Measurements from ENCODE around the gene TCHH.

TCHH gene

DNA sequence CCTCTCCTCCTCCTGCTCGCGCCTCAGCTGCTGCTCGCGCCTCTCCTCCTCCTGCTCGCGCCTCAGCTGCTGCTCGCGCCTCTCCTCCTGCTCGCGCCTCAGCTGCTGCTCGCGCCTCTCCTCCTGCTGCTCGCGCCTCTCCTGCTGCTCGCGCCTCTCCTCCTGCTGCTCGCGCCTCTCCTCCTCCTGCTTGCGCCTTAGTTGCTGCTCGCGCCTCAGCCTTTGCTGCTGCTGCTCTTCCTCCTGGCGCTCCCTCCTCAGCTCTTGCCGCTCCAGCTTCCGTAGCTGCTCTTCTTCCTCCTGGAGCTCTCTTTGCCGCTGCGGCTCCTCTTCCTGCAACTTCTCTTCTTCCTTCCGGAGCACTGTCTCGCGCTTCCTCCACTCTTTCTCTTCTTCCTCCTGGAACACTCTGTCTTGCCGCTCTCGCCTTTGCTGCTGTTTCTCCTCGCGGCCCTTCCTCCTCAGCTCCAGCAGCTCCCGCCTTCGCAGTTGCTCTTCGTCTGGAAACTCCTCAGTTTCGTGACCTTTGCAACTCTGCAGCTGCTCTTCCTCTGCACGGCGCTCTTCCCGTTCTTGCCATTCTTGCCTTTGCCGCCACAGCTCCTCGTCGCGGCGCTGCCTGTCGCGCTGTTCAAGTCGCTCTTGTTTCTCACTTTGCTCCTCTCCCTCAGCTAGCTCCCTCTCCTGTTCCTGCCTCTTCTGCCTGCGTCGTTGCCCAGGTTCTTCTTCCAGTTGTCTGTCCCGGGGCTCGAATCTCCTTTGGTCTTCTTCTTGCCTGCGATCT is 3.0 kb downstream of the TCHH start:
- no peak overlapping the region for H3K9ac ChIP-seq
- TF ChIP-seq, protein P1, sequence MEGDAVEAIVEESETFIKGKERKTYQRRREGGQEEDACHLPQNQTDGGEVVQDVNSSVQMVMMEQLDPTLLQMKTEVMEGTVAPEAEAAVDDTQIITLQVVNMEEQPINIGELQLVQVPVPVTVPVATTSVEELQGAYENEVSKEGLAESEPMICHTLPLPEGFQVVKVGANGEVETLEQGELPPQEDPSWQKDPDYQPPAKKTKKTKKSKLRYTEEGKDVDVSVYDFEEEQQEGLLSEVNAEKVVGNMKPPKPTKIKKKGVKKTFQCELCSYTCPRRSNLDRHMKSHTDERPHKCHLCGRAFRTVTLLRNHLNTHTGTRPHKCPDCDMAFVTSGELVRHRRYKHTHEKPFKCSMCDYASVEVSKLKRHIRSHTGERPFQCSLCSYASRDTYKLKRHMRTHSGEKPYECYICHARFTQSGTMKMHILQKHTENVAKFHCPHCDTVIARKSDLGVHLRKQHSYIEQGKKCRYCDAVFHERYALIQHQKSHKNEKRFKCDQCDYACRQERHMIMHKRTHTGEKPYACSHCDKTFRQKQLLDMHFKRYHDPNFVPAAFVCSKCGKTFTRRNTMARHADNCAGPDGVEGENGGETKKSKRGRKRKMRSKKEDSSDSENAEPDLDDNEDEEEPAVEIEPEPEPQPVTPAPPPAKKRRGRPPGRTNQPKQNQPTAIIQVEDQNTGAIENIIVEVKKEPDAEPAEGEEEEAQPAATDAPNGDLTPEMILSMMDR (IDR thresholded peaks at IDR 0.05): no peak
- H3K4me1 ChIP-seq: no peaks in the 10 kb centered on the region
- no peaks in the 10 kb centered on the region for H3K9me3 ChIP-seq (ENCODE audit: control insufficient read depth, low read length)
- no peak overlapping the region for H3K27ac ChIP-seq
- H3K79me2 ChIP-seq: no peaks in the 10 kb centered on the region
- H3K27me3 ChIP-seq (ENCODE audit: control insufficient read depth, insufficient read depth, low read length): peaks cover 11% of the 10 kb centered on the region
- no peaks in the 10 kb centered on the region for H3K36me3 ChIP-seq (ENCODE audit: control insufficient read depth, insufficient read depth, low read length)
- peak overlapping the region; percentile 62 for H3K4me2 ChIP-seq (ENCODE audit: low read length)
- peak overlapping the region; percentile 42 for H2AFZ ChIP-seq
- no peak overlapping the region for H3K4me3 ChIP-seq (ENCODE audit: low read depth, low read length)

DNA sequence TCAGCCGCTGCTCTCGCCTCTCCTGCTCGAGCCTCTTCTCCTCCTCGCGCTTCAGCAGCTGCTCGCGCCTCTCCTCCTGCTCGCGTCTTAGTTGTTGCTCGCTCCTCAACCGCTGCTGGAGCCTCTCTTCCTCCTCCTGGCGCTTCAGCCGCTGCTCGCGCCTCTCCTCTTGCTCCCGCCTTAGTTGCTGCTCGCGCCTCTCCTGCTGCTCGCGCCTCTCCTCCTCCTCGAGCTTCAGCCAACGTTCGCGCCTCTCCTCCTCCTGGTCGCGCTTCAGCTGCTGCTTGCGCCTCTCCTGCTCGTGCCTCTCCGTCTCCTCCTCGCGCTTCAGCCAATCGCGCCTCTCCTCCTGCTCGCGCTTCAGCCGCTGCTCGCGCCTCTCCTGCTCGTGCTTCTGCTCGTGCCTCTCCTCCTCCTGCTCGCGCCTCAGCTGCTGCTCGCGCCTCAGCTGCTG is 3.7 kb downstream of the TCHH start:
- TF ChIP-seq, protein P1 (IDR thresholded peaks at IDR 0.05): no peak
- no peaks in the 10 kb centered on the region for H3K36me3 ChIP-seq (ENCODE audit: control insufficient read depth, insufficient read depth, low read length)
- no peaks in the 10 kb centered on the region for H3K79me2 ChIP-seq
- H3K27ac ChIP-seq: no peak overlapping the region
- H3K4me3 ChIP-seq (ENCODE audit: low read depth, low read length): peak overlapping the region; percentile 49
- no peaks in the 10 kb centered on the region for H3K4me1 ChIP-seq
- H3K9me3 ChIP-seq (ENCODE audit: control insufficient read depth, low read length): no peaks in the 10 kb centered on the region
- peak overlapping the region; percentile 64 for H2AFZ ChIP-seq
- H3K9ac ChIP-seq: no peak overlapping the region
- H3K27me3 ChIP-seq (ENCODE audit: control insufficient read depth, insufficient read depth, low read length): peaks cover 11% of the 10 kb centered on the region
- H3K4me2 ChIP-seq (ENCODE audit: low read length): peak overlapping the region; percentile 83

DNA sequence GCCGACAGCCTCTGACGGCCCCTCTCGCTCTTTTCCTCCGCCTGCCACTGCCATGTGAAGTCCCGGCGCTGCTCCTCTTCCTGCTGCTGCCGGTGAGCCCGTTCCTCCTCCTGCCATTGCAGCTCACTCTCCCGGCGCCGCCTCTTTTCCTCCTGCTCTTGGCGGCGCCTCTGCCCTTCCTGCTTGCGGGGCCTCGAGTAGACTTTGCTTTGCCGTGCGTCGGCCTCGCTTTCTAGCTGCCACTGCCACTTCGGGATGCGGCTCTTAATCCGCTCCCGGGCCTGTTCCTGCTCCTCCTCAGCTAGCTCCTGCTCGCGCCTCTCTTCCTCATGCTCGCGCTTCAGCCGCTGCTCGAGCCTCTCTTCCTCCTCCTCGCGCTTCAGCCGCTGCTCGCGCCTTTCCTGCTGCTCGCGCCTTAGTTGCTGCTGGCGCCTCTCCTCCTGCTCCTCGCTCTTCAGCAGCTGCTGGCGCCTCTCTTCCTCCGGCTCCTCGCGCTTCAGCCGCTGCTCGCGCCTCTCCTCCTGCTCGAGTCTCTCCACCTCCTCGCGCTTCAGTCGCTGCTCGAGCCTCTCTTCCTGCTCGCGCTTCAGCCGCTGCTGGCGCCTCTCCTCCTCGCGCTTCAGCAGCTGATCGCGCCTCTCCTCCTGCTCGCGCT is 4.3 kb downstream of the TCHH start:
- no peaks in the 10 kb centered on the region for H3K9me3 ChIP-seq (ENCODE audit: control insufficient read depth, low read length)
- no peaks in the 10 kb centered on the region for H3K36me3 ChIP-seq (ENCODE audit: control insufficient read depth, insufficient read depth, low read length)
- peak overlapping the region; percentile 49 for H3K4me3 ChIP-seq (ENCODE audit: low read depth, low read length)
- peaks cover 11% of the 10 kb centered on the region for H3K27me3 ChIP-seq (ENCODE audit: control insufficient read depth, insufficient read depth, low read length)
- no peak overlapping the region for H3K9ac ChIP-seq
- no peak overlapping the region for H3K27ac ChIP-seq
- TF ChIP-seq, protein P1 (IDR thresholded peaks at IDR 0.05): no peak
- no peaks in the 10 kb centered on the region for H3K4me1 ChIP-seq
- no peaks in the 10 kb centered on the region for H3K79me2 ChIP-seq
- H2AFZ ChIP-seq: peak overlapping the region; percentile 64
- peak overlapping the region; percentile 83 for H3K4me2 ChIP-seq (ENCODE audit: low read length)

DNA sequence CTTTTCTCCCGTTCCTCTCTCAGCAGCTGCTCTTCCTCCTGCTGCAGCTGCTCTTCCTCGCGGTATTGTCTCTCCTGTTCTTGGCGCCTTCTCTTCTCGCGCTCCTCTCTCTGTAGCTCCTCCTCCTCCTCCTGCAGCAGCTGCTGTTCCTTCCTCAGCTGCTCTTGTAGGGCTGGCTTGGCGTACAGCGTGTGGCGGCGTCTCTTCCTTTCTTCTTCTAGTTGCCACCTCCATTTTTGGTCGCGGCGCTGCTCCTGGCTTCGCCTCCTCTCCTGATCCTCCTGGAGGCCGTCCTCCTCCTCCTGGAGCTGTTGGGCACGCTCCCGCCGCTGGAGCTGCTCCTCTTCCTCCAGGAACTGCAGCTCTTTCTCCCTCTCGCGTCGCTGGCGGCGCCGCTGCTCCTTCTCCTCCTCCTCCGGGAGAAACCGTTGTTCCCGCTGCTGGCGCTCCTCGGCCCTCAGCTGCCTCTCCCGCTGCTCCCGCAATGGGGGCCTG is 4.8 kb downstream of the TCHH start:
- Histone ChIP-seq H3K4me2 (ENCODE audit: low read length) (peak overlapping the region; percentile 83), H3K9me3 (ENCODE audit: control insufficient read depth, low read length) (no peaks in the 10 kb centered on the region), H3K9ac (no peak overlapping the region), H3K27ac (no peak overlapping the region), H3K4me1 (no peaks in the 10 kb centered on the region), H3K36me3 (ENCODE audit: control insufficient read depth, insufficient read depth, low read length) (no peaks in the 10 kb centered on the region), H2AFZ (peak overlapping the region; percentile 64), H3K79me2 (no peaks in the 10 kb centered on the region), H3K4me3 (ENCODE audit: low read depth, low read length) (peak overlapping the region; percentile 49), H3K27me3 (ENCODE audit: control insufficient read depth, insufficient read depth, low read length) (peaks cover 11% of the 10 kb centered on the region)
- TF ChIP-seq, protein P1 (IDR thresholded peaks at IDR 0.05): no peak

Measured in parathyroid adenoma (tissue), 2 donors.